ENCODE results near the gene DAAM2. TPM values are rescaled to one million over a fixed set of nuclear protein-coding genes. Genes with fewer than 3 reads are reported as not detected.

The DAAM2 gene
- total and polyA plus RNA-seq, 9 of the 15 experiments (the other 6 are each of a cell fraction or from before 2014, with no cell fraction given) = 0.01 to 0.07 TPM; not detected in 7

- no peak for TF ChIP-seq ZZZ3 (IDR thresholded peaks at IDR 0.05)
- no peak for TF ChIP-seq NUFIP1 (IDR thresholded peaks at IDR 0.05; ENCODE audit: partially characterized antibody)
- no peak for TF ChIP-seq ZKSCAN8 (CRISPR knock-in tag; IDR thresholded peaks at IDR 0.05)
- TF ChIP-seq, protein P1, sequence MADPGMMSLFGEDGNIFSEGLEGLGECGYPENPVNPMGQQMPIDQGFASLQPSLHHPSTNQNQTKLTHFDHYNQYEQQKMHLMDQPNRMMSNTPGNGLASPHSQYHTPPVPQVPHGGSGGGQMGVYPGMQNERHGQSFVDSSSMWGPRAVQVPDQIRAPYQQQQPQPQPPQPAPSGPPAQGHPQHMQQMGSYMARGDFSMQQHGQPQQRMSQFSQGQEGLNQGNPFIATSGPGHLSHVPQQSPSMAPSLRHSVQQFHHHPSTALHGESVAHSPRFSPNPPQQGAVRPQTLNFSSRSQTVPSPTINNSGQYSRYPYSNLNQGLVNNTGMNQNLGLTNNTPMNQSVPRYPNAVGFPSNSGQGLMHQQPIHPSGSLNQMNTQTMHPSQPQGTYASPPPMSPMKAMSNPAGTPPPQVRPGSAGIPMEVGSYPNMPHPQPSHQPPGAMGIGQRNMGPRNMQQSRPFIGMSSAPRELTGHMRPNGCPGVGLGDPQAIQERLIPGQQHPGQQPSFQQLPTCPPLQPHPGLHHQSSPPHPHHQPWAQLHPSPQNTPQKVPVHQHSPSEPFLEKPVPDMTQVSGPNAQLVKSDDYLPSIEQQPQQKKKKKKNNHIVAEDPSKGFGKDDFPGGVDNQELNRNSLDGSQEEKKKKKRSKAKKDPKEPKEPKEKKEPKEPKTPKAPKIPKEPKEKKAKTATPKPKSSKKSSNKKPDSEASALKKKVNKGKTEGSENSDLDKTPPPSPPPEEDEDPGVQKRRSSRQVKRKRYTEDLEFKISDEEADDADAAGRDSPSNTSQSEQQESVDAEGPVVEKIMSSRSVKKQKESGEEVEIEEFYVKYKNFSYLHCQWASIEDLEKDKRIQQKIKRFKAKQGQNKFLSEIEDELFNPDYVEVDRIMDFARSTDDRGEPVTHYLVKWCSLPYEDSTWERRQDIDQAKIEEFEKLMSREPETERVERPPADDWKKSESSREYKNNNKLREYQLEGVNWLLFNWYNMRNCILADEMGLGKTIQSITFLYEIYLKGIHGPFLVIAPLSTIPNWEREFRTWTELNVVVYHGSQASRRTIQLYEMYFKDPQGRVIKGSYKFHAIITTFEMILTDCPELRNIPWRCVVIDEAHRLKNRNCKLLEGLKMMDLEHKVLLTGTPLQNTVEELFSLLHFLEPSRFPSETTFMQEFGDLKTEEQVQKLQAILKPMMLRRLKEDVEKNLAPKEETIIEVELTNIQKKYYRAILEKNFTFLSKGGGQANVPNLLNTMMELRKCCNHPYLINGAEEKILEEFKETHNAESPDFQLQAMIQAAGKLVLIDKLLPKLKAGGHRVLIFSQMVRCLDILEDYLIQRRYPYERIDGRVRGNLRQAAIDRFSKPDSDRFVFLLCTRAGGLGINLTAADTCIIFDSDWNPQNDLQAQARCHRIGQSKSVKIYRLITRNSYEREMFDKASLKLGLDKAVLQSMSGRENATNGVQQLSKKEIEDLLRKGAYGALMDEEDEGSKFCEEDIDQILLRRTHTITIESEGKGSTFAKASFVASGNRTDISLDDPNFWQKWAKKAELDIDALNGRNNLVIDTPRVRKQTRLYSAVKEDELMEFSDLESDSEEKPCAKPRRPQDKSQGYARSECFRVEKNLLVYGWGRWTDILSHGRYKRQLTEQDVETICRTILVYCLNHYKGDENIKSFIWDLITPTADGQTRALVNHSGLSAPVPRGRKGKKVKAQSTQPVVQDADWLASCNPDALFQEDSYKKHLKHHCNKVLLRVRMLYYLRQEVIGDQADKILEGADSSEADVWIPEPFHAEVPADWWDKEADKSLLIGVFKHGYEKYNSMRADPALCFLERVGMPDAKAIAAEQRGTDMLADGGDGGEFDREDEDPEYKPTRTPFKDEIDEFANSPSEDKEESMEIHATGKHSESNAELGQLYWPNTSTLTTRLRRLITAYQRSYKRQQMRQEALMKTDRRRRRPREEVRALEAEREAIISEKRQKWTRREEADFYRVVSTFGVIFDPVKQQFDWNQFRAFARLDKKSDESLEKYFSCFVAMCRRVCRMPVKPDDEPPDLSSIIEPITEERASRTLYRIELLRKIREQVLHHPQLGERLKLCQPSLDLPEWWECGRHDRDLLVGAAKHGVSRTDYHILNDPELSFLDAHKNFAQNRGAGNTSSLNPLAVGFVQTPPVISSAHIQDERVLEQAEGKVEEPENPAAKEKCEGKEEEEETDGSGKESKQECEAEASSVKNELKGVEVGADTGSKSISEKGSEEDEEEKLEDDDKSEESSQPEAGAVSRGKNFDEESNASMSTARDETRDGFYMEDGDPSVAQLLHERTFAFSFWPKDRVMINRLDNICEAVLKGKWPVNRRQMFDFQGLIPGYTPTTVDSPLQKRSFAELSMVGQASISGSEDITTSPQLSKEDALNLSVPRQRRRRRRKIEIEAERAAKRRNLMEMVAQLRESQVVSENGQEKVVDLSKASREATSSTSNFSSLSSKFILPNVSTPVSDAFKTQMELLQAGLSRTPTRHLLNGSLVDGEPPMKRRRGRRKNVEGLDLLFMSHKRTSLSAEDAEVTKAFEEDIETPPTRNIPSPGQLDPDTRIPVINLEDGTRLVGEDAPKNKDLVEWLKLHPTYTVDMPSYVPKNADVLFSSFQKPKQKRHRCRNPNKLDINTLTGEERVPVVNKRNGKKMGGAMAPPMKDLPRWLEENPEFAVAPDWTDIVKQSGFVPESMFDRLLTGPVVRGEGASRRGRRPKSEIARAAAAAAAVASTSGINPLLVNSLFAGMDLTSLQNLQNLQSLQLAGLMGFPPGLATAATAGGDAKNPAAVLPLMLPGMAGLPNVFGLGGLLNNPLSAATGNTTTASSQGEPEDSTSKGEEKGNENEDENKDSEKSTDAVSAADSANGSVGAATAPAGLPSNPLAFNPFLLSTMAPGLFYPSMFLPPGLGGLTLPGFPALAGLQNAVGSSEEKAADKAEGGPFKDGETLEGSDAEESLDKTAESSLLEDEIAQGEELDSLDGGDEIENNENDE (IDR thresholded peaks at IDR 0.05; ENCODE audit: low read depth, low read length) = no peak
- TF ChIP-seq, protein P2, sequence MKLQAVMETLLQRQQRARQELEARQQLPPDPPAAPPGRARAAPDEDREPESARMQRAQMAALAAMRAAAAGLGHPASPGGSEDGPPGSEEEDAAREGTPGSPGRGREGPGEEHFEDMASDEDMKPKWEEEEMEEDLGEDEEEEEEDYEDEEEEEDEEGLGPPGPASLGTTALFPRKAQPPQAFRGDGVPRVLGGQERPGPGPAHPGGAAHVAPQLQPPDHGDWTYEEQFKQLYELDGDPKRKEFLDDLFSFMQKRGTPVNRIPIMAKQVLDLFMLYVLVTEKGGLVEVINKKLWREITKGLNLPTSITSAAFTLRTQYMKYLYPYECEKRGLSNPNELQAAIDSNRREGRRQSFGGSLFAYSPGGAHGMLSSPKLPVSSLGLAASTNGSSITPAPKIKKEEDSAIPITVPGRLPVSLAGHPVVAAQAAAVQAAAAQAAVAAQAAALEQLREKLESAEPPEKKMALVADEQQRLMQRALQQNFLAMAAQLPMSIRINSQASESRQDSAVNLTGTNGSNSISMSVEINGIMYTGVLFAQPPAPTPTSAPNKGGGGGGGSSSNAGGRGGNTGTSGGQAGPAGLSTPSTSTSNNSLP (IDR thresholded peaks at IDR 0.05; ENCODE audit: borderline replicate concordance, low read depth, low read length) = no peak
- TF ChIP-seq, protein P3, sequence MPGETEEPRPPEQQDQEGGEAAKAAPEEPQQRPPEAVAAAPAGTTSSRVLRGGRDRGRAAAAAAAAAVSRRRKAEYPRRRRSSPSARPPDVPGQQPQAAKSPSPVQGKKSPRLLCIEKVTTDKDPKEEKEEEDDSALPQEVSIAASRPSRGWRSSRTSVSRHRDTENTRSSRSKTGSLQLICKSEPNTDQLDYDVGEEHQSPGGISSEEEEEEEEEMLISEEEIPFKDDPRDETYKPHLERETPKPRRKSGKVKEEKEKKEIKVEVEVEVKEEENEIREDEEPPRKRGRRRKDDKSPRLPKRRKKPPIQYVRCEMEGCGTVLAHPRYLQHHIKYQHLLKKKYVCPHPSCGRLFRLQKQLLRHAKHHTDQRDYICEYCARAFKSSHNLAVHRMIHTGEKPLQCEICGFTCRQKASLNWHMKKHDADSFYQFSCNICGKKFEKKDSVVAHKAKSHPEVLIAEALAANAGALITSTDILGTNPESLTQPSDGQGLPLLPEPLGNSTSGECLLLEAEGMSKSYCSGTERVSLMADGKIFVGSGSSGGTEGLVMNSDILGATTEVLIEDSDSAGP (CRISPR knock-in tag; IDR thresholded peaks at IDR 0.05) = no peak
These were observed 66.8 kb downstream of the DAAM2 start (continued) for GRCh38 chr6:39859025-39859424.
